Right lobe of liver (tissue), 6 donors: ENCODE data around the gene PDE6A. TPM values are rescaled to one million over a fixed set of nuclear protein-coding genes. Genes with fewer than 3 reads are reported as not detected.

ENCODE experiments used
- ATAC-seq, 4 donors: fragments of 200-7000 bp; cut with Tn5 transposase; one replicate each; pipeline ENCODE4 v1.9.1; 2020; ENCODE audit warnings: mild to moderate bottlenecking in 4 of 4, moderate library complexity in 4 of 4
- DNase-seq, 3 donors: peaks; one replicate each; pipeline ENCODE4 v3.0.0-alpha.2; 2020
- H3K27ac ChIP-seq, 3 donors: fragments of 200-600 bp; one replicate each; pipeline ENCODE4 v1.8.0; 2022
- H3K27me3 ChIP-seq, 2 donors: fragments of 200-600 bp; one replicate each; pipeline ENCODE4 v1.8.0; 2022
- H3K36me3 ChIP-seq, 4 donors: fragments of 200-600 bp; sonication (generic) in 1 of 4; one replicate each; pipeline versions ENCODE4 v1.5.1 to v1.8.0; 2017 to 2022; ENCODE audit warnings: control low read depth in 1 of 4
- H3K4me1 ChIP-seq, 4 donors: fragments of 200-600 bp; sonication (generic) in 1 of 4; one replicate each; pipeline versions ENCODE4 v1.5.1 to v1.8.0; 2017 to 2022; ENCODE audit warnings: control low read depth in 1 of 4
- H3K4me3 ChIP-seq, 3 donors: fragments of 200-600 bp; one replicate each; pipeline ENCODE4 v1.8.0; 2022
- H3K9me3 ChIP-seq, 4 donors: fragments of 200-600 bp; sonication (generic) in 1 of 4; one replicate each; pipeline versions ENCODE4 v1.5.1 to v1.8.0; 2017 to 2022; ENCODE audit warnings: control low read depth in 1 of 4
- POLR2A ChIP-seq: fragments of 450-650 bp; IDR thresholded peaks from one replicate; pipeline ENCODE4 v1.6.1; 2017; ENCODE audit warnings: antibody characterized with exemption, mild to moderate bottlenecking
- WGBS: methylation state at CpG from one replicate; pipeline ENCODE4 v1.1.6; 2018; ENCODE audit warnings: low coverage, low lambda C conversion rate; ENCODE audit not compliant: insufficient coverage; ENCODE audit errors: missing lambda C conversion rate; 5-methylcytosine and 5-hydroxymethylcytosine counted together
- intact Hi-C, 2 donors: fragments of 100-400 bp; cut with DNase I; formaldehyde crosslinking; loops; one replicate each; pipeline versions ENCODE4 v1.11.2 to v1.14.1; 2022
- total RNA-seq, 6 experiments: library from RNA; depleted of rRNA in 2 of 6; stranded (reverse); fragments of >200 nt in 2 of 6; fragmentation: NEBNext Ultra II Directional in 3 of 6; extraction: Animal tissue kit (Norgen Biotek cat#: 25700) in 3 of 6; gene quantifications; one replicate each; pipeline versions ENCODE4 v1.1.0 to v1.2.4, GENCODE V29; 2016 to 2023
- TF ChIP-seq, protein P1 (sequence below), 4 donors: fragments of 200-600 bp in 3 of 4; fragments of 450-650 bp in 1 of 4; IDR thresholded peaks; one replicate each; pipeline versions ENCODE4 v1.5.1 to v1.8.0; 2016 to 2022; ENCODE audit warnings: antibody characterized with exemption in 4 of 4, mild to moderate bottlenecking in 2 of 4
- donor health status: DM: no; HTN: yes; CAD: no.
- donor health status: DM: no; HTN: no; CAD: no.
- donor health status: DM: no; HTN: no; CAD: no.
- donor health status: DM: no; HTN: yes; CAD: no.
- donor health status: DM: no; HTN: yes; CAD: no.

Gene PDE6A
- total RNA-seq, 6 experiments from 2014 or later: not detected

- Histone ChIP-seq H3K4me1 (peaks cover 0 to 6% (median 0%) of the 10 kb centered on the region in 4 donors), H3K9me3 (no peaks in the 10 kb centered on the region), H3K4me3 (no peak overlapping the region), H3K36me3 (no peaks in the 10 kb centered on the region), H3K27me3 (no peaks in the 10 kb centered on the region), H3K27ac (no peak overlapping the region)
- ATAC-seq (no peak), DNase-seq (no peak)
- 50% methylated on average over 6 of the region's 6 CpGs for WGBS
- no peak for TF ChIP-seq POLR2A
- TF ChIP-seq, protein P1, sequence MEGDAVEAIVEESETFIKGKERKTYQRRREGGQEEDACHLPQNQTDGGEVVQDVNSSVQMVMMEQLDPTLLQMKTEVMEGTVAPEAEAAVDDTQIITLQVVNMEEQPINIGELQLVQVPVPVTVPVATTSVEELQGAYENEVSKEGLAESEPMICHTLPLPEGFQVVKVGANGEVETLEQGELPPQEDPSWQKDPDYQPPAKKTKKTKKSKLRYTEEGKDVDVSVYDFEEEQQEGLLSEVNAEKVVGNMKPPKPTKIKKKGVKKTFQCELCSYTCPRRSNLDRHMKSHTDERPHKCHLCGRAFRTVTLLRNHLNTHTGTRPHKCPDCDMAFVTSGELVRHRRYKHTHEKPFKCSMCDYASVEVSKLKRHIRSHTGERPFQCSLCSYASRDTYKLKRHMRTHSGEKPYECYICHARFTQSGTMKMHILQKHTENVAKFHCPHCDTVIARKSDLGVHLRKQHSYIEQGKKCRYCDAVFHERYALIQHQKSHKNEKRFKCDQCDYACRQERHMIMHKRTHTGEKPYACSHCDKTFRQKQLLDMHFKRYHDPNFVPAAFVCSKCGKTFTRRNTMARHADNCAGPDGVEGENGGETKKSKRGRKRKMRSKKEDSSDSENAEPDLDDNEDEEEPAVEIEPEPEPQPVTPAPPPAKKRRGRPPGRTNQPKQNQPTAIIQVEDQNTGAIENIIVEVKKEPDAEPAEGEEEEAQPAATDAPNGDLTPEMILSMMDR (IDR thresholded peaks at IDR 0.05): no peak
- intact Hi-C loops: no loop called here
Measured at GRCh38 chr5:149939546-149939945, 5.0 kb downstream of the PDE6A start.

DNA sequence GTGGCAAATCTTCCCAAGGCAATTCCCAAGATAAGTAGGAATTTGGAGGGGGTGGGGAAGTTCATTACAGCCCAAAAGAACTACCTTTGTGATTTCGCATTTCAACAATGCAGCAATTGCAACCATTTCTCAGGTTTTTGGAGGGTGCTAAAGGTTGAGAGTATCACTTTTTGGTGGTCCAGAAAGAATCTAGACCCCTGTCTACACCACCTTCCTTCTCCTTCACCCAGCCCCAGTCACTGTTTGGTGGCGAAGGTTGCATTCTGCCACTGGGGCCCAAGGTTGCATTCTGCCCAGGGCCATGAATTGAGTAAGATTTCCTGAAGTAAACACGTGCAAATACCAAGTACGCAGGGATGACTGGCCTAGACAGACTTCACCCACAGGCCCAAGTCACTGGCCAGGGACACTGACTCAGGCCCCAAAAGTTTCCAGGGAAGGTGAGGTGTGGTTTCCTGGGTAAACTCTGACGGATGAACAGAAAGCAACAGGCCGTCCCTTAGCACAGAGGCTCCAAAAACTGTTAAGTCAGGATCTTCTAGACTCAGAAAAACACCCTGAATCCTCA, 5.7 kb downstream of the PDE6A start:
- 80% methylated on average over 3 of the region's 6 CpGs for WGBS

DNA sequence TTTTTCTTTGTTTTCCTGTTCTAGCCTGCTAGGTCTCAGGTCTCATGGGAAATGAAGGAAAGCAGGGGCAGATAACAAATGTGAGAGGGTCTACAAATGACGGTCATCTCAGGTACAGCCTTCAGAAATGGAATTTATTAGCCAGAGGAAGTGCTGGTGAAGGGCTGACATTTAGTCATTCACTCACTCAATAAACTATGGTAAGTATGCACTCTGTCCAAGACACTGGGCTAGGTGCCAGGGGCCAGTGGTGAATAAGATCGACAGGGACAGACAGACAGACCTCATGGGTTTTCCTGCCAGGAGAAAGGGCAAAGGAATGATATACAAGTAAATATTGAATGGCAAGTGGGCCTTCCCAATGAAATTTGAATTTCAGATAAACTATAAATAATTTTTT, 6.3 kb downstream of the PDE6A start:
- H3K27ac ChIP-seq: no peak overlapping the region
- peak in 3 of 4 donors; percentile 40 to 70 (median 64) for ATAC-seq
- no peak overlapping the region for H3K4me3 ChIP-seq
- intact Hi-C loops: no loop called here
- no peaks in the 10 kb centered on the region for H3K36me3 ChIP-seq
- WGBS: 22% methylated on average over 2 of the region's 2 CpGs
- TF ChIP-seq POLR2A: no peak
- TF ChIP-seq, protein P1 (IDR thresholded peaks at IDR 0.05): no peak
- H3K27me3 ChIP-seq: no peaks in the 10 kb centered on the region
- peak in 2 of 3 donors; percentile 57 to 71 for DNase-seq
- no peaks in the 10 kb centered on the region for H3K9me3 ChIP-seq
- H3K4me1 ChIP-seq: peaks cover 0 to 6% (median 0%) of the 10 kb centered on the region in 4 donors

More for the DNA sequence above, 5.7 kb downstream of the PDE6A start:
- Histone ChIP-seq H3K4me1 (peaks cover 0 to 6% (median 0%) of the 10 kb centered on the region in 4 donors), H3K27me3 (no peaks in the 10 kb centered on the region), H3K36me3 (no peaks in the 10 kb centered on the region), H3K9me3 (no peaks in the 10 kb centered on the region), H3K27ac (no peak overlapping the region), H3K4me3 (no peak overlapping the region)
- intact Hi-C loops: no loop called here
- no peak for DNase-seq
- no peak for ATAC-seq
- TF ChIP-seq POLR2A: no peak
- TF ChIP-seq, protein P1 (IDR thresholded peaks at IDR 0.05): no peak

DNA sequence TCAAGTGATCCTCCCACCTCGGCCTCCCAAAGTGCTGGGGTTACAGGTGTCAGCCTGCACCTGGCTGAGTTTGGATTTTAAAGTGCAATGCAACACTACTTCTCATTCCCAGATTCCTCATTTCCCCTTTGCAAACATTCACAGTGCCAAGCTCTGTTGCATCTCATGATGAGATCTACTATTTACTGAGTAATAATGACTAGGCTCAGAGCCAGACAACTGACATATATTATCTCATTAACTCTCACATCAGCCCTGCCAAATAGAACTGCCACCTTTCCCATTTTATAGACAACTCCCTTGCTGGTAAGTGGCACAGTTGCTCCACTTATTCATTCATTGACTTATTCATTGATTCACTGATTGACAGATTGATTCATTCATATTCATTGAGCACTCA, 7.0 kb downstream of the PDE6A start:
- H3K9me3 ChIP-seq: no peaks in the 10 kb centered on the region
- H3K36me3 ChIP-seq: no peaks in the 10 kb centered on the region
- peak in 1 of 4 donors; percentile 26 for ATAC-seq
- peaks cover 0 to 6% (median 0%) of the 10 kb centered on the region in 4 donors for H3K4me1 ChIP-seq
- 83% methylated on average over 1 of the region's 1 CpG for WGBS
- intact Hi-C loops: no loop called here
- no peak for DNase-seq
- H3K27me3 ChIP-seq: no peaks in the 10 kb centered on the region
- no peak for TF ChIP-seq POLR2A
- TF ChIP-seq, protein P1 (IDR thresholded peaks at IDR 0.05): no peak
- H3K4me3 ChIP-seq: no peak overlapping the region
- H3K27ac ChIP-seq: no peak overlapping the region
